GM08714 (cell line): ENCODE results near the gene GUK1.

Experiments
- H3K4me3 ChIP-seq: fragments of 200-500 bp; sonication (Bioruptor generic); 2 replicates; pipeline ENCODE4 v1.5.1; 2014; ENCODE audit warnings: mild to moderate bottlenecking, low read length, inconsistent platforms
- ZNF274 ChIP-seq: IDR thresholded peaks from 2 replicates; pipeline ENCODE4 v1.6.1; 2012; ENCODE audit warnings: mild to moderate bottlenecking, low read depth, low read length

GUK1 gene

GRCh38 chr1:228099331-228099732 lies 40.7 kb upstream of the GUK1 start:
- no peak overlapping the region for H3K4me3 ChIP-seq
- TF ChIP-seq ZNF274, result no peak

- H3K4me3 ChIP-seq, result no peak overlapping the region
Observed at GRCh38 chr1:228100822-228101613, 39.1 kb upstream of the GUK1 start.

GRCh38 chr1:228101614-228101993 lies 38.5 kb upstream of the GUK1 start:
- peak overlapping the region; percentile 91; the same call in 1 of the 2 replicates for H3K4me3 ChIP-seq
- TF ChIP-seq ZNF274, result no peak

More at GRCh38 chr1:228100822-228101613, 39.1 kb upstream of the GUK1 start:
- no peak for TF ChIP-seq ZNF274

GRCh38 chr1:228101994-228102790 lies 37.9 kb upstream of the GUK1 start:
- TF ChIP-seq ZNF274, result no peak
- peak overlapping the region; percentile 91 for H3K4me3 ChIP-seq

- H3K4me3 ChIP-seq, result peak within 1 kb of the TSS; percentile 91
- no peak for TF ChIP-seq ZNF274
Observed at GRCh38 chr1:228102791-228103620, 37.1 kb upstream of the GUK1 start, which contains the start of gene C1orf35. Gene C1orf35, minus strand, starts transcription at chr1:228103325. Its CDS starts 98 bp downstream, at chr1:228103227.

GRCh38 chr1:228104526-228105269 lies 35.4 kb upstream of the GUK1 start:
- TF ChIP-seq ZNF274, result no peak
- peak overlapping the region; percentile 91; the same call in 1 of the 2 replicates for H3K4me3 ChIP-seq

GRCh38 chr1:228105270-228105995 lies 34.6 kb upstream of the GUK1 start:
- no peak overlapping the region for H3K4me3 ChIP-seq
- no peak for TF ChIP-seq ZNF274

GRCh38 chr1:228105996-228106799 lies 33.9 kb upstream of the GUK1 start:
- H3K4me3 ChIP-seq, result no peak overlapping the region
- no peak for TF ChIP-seq ZNF274

- no peak overlapping the region for H3K4me3 ChIP-seq
- TF ChIP-seq ZNF274, result no peak
Observed at GRCh38 chr1:228106800-228107054, 33.4 kb upstream of the GUK1 start.

- TF ChIP-seq ZNF274, result no peak
- H3K4me3 ChIP-seq, result no peak overlapping the region
Observed at GRCh38 chr1:228107636-228108035, 32.4 kb upstream of the GUK1 start.

GRCh38 chr1:228108055-228108690 lies 31.9 kb upstream of the GUK1 start:
- TF ChIP-seq ZNF274, result no peak
- H3K4me3 ChIP-seq, result peak overlapping the region; percentile 88

GRCh38 chr1:228108742-228109072 lies 31.4 kb upstream of the GUK1 start:
- TF ChIP-seq ZNF274, result no peak
- H3K4me3 ChIP-seq, result peak overlapping the region; percentile 88
